MM.1S (cell line): ENCODE results near the gene PACRG.

Source experiments
- DNase-seq: peaks from one replicate; pipeline ENCODE4 v3.0.0-alpha.2; 2015
- H2AFZ ChIP-seq: fragments of 300-600 bp; sonication (generic); 2 replicates; pipeline ENCODE4 v1.6.0; 2016; ENCODE audit warnings: antibody characterized with exemption, low read length
- H3F3A ChIP-seq: fragments of 300-600 bp; sonication (generic); 2 replicates; pipeline ENCODE4 v1.6.1; 2016; ENCODE audit warnings: mild to moderate bottlenecking, antibody characterized with exemption, low read length, moderate library complexity, mixed read lengths; ENCODE audit not compliant: insufficient read depth
- H3K27ac ChIP-seq: fragments of 300-600 bp; sonication (generic); 2 replicates; pipeline ENCODE4 v1.5.1; 2016; ENCODE audit warnings: mild to moderate bottlenecking, low read length
- H3K27me3 ChIP-seq: fragments of 300-600 bp; sonication (generic); replicated peaks from 2 replicates; pipeline ENCODE4 v1.6.0; 2016; ENCODE audit warnings: low read length; ENCODE audit not compliant: insufficient read depth
- H3K36me3 ChIP-seq: fragments of 300-600 bp; sonication (generic); replicated peaks from 2 replicates; pipeline ENCODE4 v1.6.1; 2016; ENCODE audit warnings: mild to moderate bottlenecking, low read length, mixed read lengths; ENCODE audit not compliant: insufficient read depth
- H3K4me1 ChIP-seq: fragments of 300-600 bp; sonication (generic); 2 replicates; pipeline ENCODE4 v1.6.1; 2016; ENCODE audit warnings: low read length, mixed read lengths
- H3K4me2 ChIP-seq: fragments of 300-600 bp; sonication (generic); 2 replicates; pipeline ENCODE4 v1.6.0; 2016; ENCODE audit warnings: low read depth, low read length
- H3K4me3 ChIP-seq: fragments of 300-600 bp; sonication (generic); 2 replicates; pipeline ENCODE4 v1.5.1; 2016; ENCODE audit warnings: low read length, mixed read lengths
- H3K79me2 ChIP-seq: fragments of 300-600 bp; sonication (generic); 2 replicates; pipeline ENCODE4 v1.6.1; 2016; ENCODE audit warnings: mixed run types, low read length, mixed read lengths
- H3K9ac ChIP-seq: fragments of 300-600 bp; sonication (generic); 2 replicates; pipeline ENCODE4 v1.6.1; 2016; ENCODE audit warnings: low read length, mixed read lengths
- H3K9me2 ChIP-seq: fragments of 300-600 bp; sonication (generic); replicated peaks from 2 replicates; pipeline ENCODE4 v1.6.1; 2016; ENCODE audit warnings: mild to moderate bottlenecking, low read length, mixed read lengths; ENCODE audit not compliant: insufficient read depth
- H3K9me3 ChIP-seq: fragments of 300-600 bp; sonication (generic); replicated peaks from 2 replicates; pipeline ENCODE4 v1.6.1; 2016; ENCODE audit warnings: mild to moderate bottlenecking, low read length, mixed read lengths; ENCODE audit not compliant: insufficient read depth
- H4K20me1 ChIP-seq: fragments of 300-600 bp; sonication (generic); 2 replicates; pipeline ENCODE4 v1.6.1; 2016; ENCODE audit warnings: mild to moderate bottlenecking, low read length, moderate library complexity, mixed read lengths; ENCODE audit not compliant: insufficient read depth
- EZH2 ChIP-seq: fragments of 300-600 bp; sonication (generic); optimal IDR thresholded peaks from 2 replicates; pipeline ENCODE3; 2017; ENCODE audit warnings: low read depth, mild to moderate bottlenecking, antibody characterized with exemption, low read length, mixed read lengths
- EZH2phosphoT487 ChIP-seq: fragments of 300-600 bp; sonication (generic); IDR thresholded peaks from 2 replicates; pipeline ENCODE4 v1.6.1; 2018; ENCODE audit warnings: antibody characterized with exemption, low read length
- TF ChIP-seq, protein P1 (sequence below): fragments of 300-600 bp; sonication (generic); IDR thresholded peaks from 2 replicates; pipeline ENCODE4 v1.5.1; 2016; ENCODE audit warnings: antibody characterized with exemption, low read length, mixed read lengths

The PACRG gene

GRCh38 chr6:163137398-163137881 is 409.7 kb downstream of the PACRG start:
- H3K27ac ChIP-seq, result no peak overlapping the region
- H3K9me3 ChIP-seq, result no peaks in the 10 kb centered on the region
- H3K4me2 ChIP-seq, result no peak overlapping the region
- H3K4me3 ChIP-seq, result no peak overlapping the region
- no peaks in the 10 kb centered on the region for H3K4me1 ChIP-seq
- no peaks in the 10 kb centered on the region for H3K79me2 ChIP-seq
- H3K9me2 ChIP-seq, result no peaks in the 10 kb centered on the region
- no peaks in the 10 kb centered on the region for H3F3A ChIP-seq
- H3K36me3 ChIP-seq, result no peaks in the 10 kb centered on the region
- no peaks in the 10 kb centered on the region for H4K20me1 ChIP-seq
- DNase-seq, result no peak
- no peaks in the 10 kb centered on the region for H3K27me3 ChIP-seq
- TF ChIP-seq EZH2 (no peak), EZH2phosphoT487 (no peak)
- TF ChIP-seq, protein P1, sequence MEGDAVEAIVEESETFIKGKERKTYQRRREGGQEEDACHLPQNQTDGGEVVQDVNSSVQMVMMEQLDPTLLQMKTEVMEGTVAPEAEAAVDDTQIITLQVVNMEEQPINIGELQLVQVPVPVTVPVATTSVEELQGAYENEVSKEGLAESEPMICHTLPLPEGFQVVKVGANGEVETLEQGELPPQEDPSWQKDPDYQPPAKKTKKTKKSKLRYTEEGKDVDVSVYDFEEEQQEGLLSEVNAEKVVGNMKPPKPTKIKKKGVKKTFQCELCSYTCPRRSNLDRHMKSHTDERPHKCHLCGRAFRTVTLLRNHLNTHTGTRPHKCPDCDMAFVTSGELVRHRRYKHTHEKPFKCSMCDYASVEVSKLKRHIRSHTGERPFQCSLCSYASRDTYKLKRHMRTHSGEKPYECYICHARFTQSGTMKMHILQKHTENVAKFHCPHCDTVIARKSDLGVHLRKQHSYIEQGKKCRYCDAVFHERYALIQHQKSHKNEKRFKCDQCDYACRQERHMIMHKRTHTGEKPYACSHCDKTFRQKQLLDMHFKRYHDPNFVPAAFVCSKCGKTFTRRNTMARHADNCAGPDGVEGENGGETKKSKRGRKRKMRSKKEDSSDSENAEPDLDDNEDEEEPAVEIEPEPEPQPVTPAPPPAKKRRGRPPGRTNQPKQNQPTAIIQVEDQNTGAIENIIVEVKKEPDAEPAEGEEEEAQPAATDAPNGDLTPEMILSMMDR, result no peak
- no peak overlapping the region for H3K9ac ChIP-seq
- H2AFZ ChIP-seq, result no peak overlapping the region

DNA sequence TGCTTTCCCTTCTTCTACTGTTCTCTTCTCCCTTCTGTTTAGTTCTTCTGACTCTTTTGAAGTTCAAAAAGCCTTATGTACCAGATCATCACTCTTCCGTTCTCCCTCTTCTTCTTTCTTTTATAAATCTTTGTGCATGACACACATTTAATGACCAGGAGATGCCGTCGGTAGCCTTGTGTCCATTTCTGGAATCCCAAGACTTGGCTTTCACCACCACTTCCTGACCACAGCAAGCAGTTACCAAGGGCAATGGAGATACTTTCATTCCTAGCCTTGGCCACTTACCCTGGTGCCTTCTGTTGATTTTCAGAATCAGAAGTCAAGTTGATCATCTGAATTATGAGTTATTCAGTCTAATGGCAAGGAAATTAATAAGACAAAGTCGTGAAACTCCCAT is 418.3 kb downstream of the PACRG start:
- no peak overlapping the region for H3K27ac ChIP-seq
- no peak for DNase-seq
- no peak overlapping the region for H2AFZ ChIP-seq
- H3K4me1 ChIP-seq, result no peaks in the 10 kb centered on the region
- no peak overlapping the region for H3K4me3 ChIP-seq
- no peak overlapping the region for H3K4me2 ChIP-seq
- H3K9me2 ChIP-seq, result no peaks in the 10 kb centered on the region
- no peaks in the 10 kb centered on the region for H3F3A ChIP-seq
- H3K36me3 ChIP-seq, result no peaks in the 10 kb centered on the region
- no peaks in the 10 kb centered on the region for H3K79me2 ChIP-seq
- no peaks in the 10 kb centered on the region for H3K27me3 ChIP-seq
- no peak overlapping the region for H3K9ac ChIP-seq
- no peaks in the 10 kb centered on the region for H3K9me3 ChIP-seq
- TF ChIP-seq, protein P1, result no peak
- TF ChIP-seq EZH2phosphoT487 (no peak), EZH2 (no peak)
- H4K20me1 ChIP-seq, result no peaks in the 10 kb centered on the region

- DNase-seq, result no peak
Observed at GRCh38 chr6:163147994-163148393, 420.2 kb downstream of the PACRG start.

More at GRCh38 chr6:163147994-163148393, 420.2 kb downstream of the PACRG start:
- Histone ChIP-seq H4K20me1 (no peaks in the 10 kb centered on the region), H3K4me3 (no peak overlapping the region), H3K4me1 (no peaks in the 10 kb centered on the region), H3K79me2 (no peaks in the 10 kb centered on the region), H3K36me3 (no peaks in the 10 kb centered on the region), H3F3A (no peaks in the 10 kb centered on the region), H3K4me2 (no peak overlapping the region), H3K9me2 (no peaks in the 10 kb centered on the region), H3K9ac (no peak overlapping the region), H2AFZ (no peak overlapping the region), H3K27ac (no peak overlapping the region), H3K9me3 (no peaks in the 10 kb centered on the region), H3K27me3 (no peaks in the 10 kb centered on the region)
- no peak for TF ChIP-seq EZH2phosphoT487
- no peak for TF ChIP-seq EZH2
- TF ChIP-seq, protein P1, result no peak
